Esophagus muscularis mucosa (tissue), 4 donors: ENCODE measurements around the gene WFDC12. TPM values are rescaled to one million over a fixed set of nuclear protein-coding genes. Genes with fewer than 3 reads are reported as not detected.

Source experiments
- DNase-seq: peaks from one replicate; pipeline ENCODE4 v3.0.0-alpha.2; 2017; ENCODE audit errors: extremely low spot score
- H3K27ac ChIP-seq, 4 donors: fragments of 200-600 bp; sonication (generic); replicated peaks in 1 of 4; 1 replicate in 3 of 4; 2 replicates in 1 of 4; pipeline ENCODE4 v1.5.1; 2016 to 2019; ENCODE audit warnings: mild to moderate bottlenecking in 1 of 4
- H3K27me3 ChIP-seq, 4 donors: fragments of 200-600 bp; sonication (generic); one replicate each; pipeline versions ENCODE4 v1.5.1 to v1.6.0; 2016 to 2019
- H3K36me3 ChIP-seq, 4 donors: fragments of 200-600 bp; sonication (generic); one replicate each; pipeline ENCODE4 v1.5.1; 2016 to 2019
- H3K4me1 ChIP-seq, 4 donors: fragments of 200-600 bp; sonication (generic); one replicate each; pipeline ENCODE4 v1.5.1; 2016 to 2019
- H3K4me3 ChIP-seq, 4 donors: fragments of 200-600 bp; sonication (generic); 1 replicate in 2 of 4; 2 replicates in 2 of 4; pipeline ENCODE4 v1.5.1; 2016 to 2019; ENCODE audit warnings: mild to moderate bottlenecking in 4 of 4, moderate library complexity in 1 of 4
- H3K9me3 ChIP-seq, 4 donors: fragments of 200-600 bp; sonication (generic); 1 replicate in 3 of 4; 2 replicates in 1 of 4; pipeline ENCODE4 v1.5.1; 2016 to 2019
- CTCF ChIP-seq, 3 experiments: fragments of 200-600 bp in 2 of 3; fragments of 450-650 bp in 1 of 3; sonication (generic) in 2 of 3; IDR thresholded peaks; one replicate each; pipeline ENCODE4 v1.5.1; 2017 to 2019; ENCODE audit warnings: antibody characterized with exemption in 3 of 3, mild to moderate bottlenecking in 2 of 3, moderate library complexity in 1 of 3
- EP300 ChIP-seq: sonication (generic); formaldehyde crosslinking; IDR thresholded peaks from one replicate; pipeline ENCODE4 v1.6.1; 2017; ENCODE audit warnings: antibody characterized with exemption
- POLR2A ChIP-seq: fragments of 450-650 bp; IDR thresholded peaks from one replicate; pipeline ENCODE4 v1.6.1; 2017; ENCODE audit warnings: antibody characterized with exemption, moderate library complexity, mild to moderate bottlenecking, low read depth
- POLR2AphosphoS5 ChIP-seq, 2 donors: sonication (generic); formaldehyde crosslinking; IDR thresholded peaks; one replicate each; pipeline ENCODE4 v1.6.1; 2017; ENCODE audit warnings: antibody characterized with exemption in 2 of 2
- WGBS: methylation state at CpG from one replicate; pipeline ENCODE4 v1.1.5; 2018; 5-methylcytosine and 5-hydroxymethylcytosine counted together
- intact Hi-C: fragments of 100-400 bp; cut with DNase I; formaldehyde crosslinking; loops from one replicate; pipeline ENCODE4 v1.15.1; 2023
- total RNA-seq, 4 donors: library from RNA; depleted of rRNA; stranded (reverse); fragments of >200 nt; gene quantifications; one replicate each; pipeline versions ENCODE4 v1.1.0 to v1.2.1, GENCODE V29; 2016

The WFDC12 gene
- total RNA-seq, 4 donors from 2014 or later: not detected

DNA sequence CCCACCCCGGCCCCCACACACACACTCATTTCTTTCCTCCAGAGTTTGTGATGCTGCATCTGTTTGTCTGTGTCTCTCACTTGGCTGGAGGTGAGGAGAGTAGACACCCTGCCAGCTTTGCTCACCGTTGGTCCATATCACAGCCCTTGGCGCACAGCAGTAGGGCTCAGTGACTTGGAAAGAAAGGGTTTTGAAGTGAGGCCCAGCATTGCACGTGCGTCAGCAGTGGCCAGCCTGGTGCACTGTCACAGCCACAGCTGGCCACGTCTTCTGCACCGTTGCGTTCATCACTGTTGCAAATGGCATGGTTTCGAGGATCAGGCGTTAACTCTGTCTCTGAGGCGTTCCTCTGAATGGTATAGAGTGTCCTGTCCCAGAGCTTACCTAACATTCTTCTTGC is 13.0 kb downstream of the WFDC12 start:
- Histone ChIP-seq H3K36me3 (no peaks in the 10 kb centered on the region), H3K9me3 (no peaks in the 10 kb centered on the region), H3K4me3 (no peak overlapping the region), H3K27me3 (peaks cover 0 to 59% (median 0%) of the 10 kb centered on the region in 4 donors), H3K4me1 (no peaks in the 10 kb centered on the region), H3K27ac (no peak overlapping the region)
- intact Hi-C loops: no loop called here
- no peak for TF ChIP-seq CTCF (IDR thresholded peaks at IDR 0.05)
- TF ChIP-seq EP300: no peak
- TF ChIP-seq POLR2A: no peak
- no peak for TF ChIP-seq POLR2AphosphoS5 (IDR thresholded peaks at IDR 0.05)
- 84% methylated on average over 11 of the region's 11 CpGs for WGBS
- DNase-seq: no peak

DNA sequence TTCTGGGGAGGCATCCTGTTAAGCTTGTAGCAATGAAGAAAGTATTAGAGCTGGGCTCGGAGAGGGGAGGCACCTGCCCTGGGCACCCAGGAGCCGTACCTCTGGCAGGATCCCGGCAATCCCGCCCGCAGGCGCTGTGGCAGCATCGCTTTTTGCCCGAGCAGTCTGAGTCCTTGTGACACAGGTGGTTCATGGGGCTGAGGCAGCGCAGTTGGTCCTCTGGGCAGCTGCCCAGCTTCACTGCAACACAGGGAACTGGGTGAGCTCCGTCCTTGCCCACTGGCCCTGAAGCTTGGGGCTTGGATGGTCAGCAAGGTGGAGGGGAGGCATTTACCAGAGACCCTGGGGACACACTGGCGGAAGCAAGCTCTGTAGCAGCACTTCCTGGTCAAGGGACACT is 14.0 kb downstream of the WFDC12 start:
- H3K4me1 ChIP-seq: no peaks in the 10 kb centered on the region
- intact Hi-C loops: no loop called here
- peaks cover 0 to 54% (median 0%) of the 10 kb centered on the region in 4 donors for H3K27me3 ChIP-seq
- no peak for TF ChIP-seq CTCF (IDR thresholded peaks at IDR 0.05)
- no peak for TF ChIP-seq POLR2AphosphoS5 (IDR thresholded peaks at IDR 0.05)
- no peak for TF ChIP-seq POLR2A
- no peak for TF ChIP-seq EP300
- no peak overlapping the region for H3K4me3 ChIP-seq
- 75% methylated on average over 4 of the region's 11 CpGs for WGBS
- no peak for DNase-seq
- no peak overlapping the region for H3K27ac ChIP-seq
- no peaks in the 10 kb centered on the region for H3K9me3 ChIP-seq
- no peaks in the 10 kb centered on the region for H3K36me3 ChIP-seq

GRCh38 chr20:45109634-45110033 is 14.6 kb downstream of the WFDC12 start:
- Histone ChIP-seq H3K4me1 (no peaks in the 10 kb centered on the region), H3K27ac (no peak overlapping the region), H3K27me3 (peaks cover 0 to 48% (median 0%) of the 10 kb centered on the region in 4 donors), H3K9me3 (no peaks in the 10 kb centered on the region), H3K4me3 (no peak overlapping the region), H3K36me3 (no peaks in the 10 kb centered on the region)
- DNase-seq: peak; percentile 72
- intact Hi-C loops: no loop called here
- no peak for TF ChIP-seq POLR2A
- TF ChIP-seq EP300: no peak
- TF ChIP-seq POLR2AphosphoS5 (IDR thresholded peaks at IDR 0.05): no peak
- WGBS: 86% methylated on average over 8 of the region's 8 CpGs

DNA sequence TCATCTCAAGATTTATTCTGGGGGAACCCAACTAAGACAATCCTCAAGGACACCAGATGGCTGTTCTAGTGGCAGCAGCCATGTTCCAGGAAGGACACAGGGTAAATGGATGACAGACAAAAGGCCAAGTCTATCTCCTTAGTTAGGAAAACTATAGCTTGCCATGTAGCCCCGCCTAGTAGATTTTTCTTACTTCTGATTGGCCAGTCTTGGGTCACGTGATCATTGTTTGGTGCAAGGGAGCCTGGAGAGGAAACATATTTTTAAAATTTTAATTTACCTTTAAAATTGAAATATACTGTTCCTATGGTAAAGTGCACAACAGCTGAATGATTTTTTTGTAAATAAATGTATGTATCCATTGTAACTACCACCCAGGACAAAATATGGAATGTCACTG is 18.9 kb downstream of the WFDC12 start:
- no peaks in the 10 kb centered on the region for H3K36me3 ChIP-seq
- peaks cover 0 to 5% (median 0%) of the 10 kb centered on the region in 4 donors for H3K9me3 ChIP-seq
- 92% methylated on average over 2 of the region's 2 CpGs for WGBS
- H3K27ac ChIP-seq: no peak overlapping the region
- H3K27me3 ChIP-seq: peaks cover 0 to 54% (median 7%) of the 10 kb centered on the region in 4 donors
- TF ChIP-seq EP300 (no peak), POLR2A (no peak), POLR2AphosphoS5 (IDR thresholded peaks at IDR 0.05) (no peak), CTCF (IDR thresholded peaks at IDR 0.05) (no peak)
- intact Hi-C loops: no loop called here
- H3K4me3 ChIP-seq: no peak overlapping the region
- DNase-seq: no peak
- H3K4me1 ChIP-seq: peaks cover 0 to 7% (median 6%) of the 10 kb centered on the region in 4 donors

DNA sequence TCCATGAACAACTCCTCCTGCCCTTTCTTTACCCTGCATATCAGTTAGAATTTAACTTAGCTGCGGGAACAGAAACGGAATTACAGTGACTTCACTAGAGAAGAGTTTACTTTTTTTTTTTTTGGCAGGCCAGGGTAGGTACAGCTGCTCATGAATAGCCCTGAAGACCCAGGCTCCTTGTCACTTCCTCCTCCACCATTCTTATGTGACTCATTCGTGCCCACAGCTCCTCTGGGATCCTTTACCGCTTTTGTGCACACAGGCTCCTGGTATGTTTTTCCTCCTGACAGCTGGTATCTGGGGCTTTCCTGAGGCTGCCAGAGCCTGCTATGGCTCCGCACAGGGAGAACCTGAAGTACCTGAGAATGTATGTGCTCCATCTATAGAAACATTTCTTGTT is 19.5 kb downstream of the WFDC12 start:
- Histone ChIP-seq H3K27ac (no peak overlapping the region), H3K36me3 (no peaks in the 10 kb centered on the region), H3K4me3 (no peak overlapping the region), H3K9me3 (peaks cover 0 to 5% (median 0%) of the 10 kb centered on the region in 4 donors), H3K27me3 (peaks cover 0 to 55% (median 7%) of the 10 kb centered on the region in 4 donors), H3K4me1 (peaks cover 0 to 7% (median 6%) of the 10 kb centered on the region in 4 donors)
- intact Hi-C loops: no loop called here
- 83% methylated on average over 5 of the region's 5 CpGs for WGBS
- TF ChIP-seq CTCF (IDR thresholded peaks at IDR 0.05): no peak
- TF ChIP-seq POLR2A: no peak
- TF ChIP-seq EP300: no peak
- TF ChIP-seq POLR2AphosphoS5 (IDR thresholded peaks at IDR 0.05): no peak
- DNase-seq: no peak
